ELR (cell line): ENCODE data around the gene STAC3.
"Not testable (repeated sequence)": the region's sequence is repeated elsewhere in the genome, so short reads cannot be mapped to it uniquely, and the experiment has no call there.

Experiments
- DNase-seq: peaks from one replicate; pipeline ENCODE4 v3.0.0-alpha.2; 2015; ENCODE audit warnings: low read depth

Gene STAC3

DNA sequence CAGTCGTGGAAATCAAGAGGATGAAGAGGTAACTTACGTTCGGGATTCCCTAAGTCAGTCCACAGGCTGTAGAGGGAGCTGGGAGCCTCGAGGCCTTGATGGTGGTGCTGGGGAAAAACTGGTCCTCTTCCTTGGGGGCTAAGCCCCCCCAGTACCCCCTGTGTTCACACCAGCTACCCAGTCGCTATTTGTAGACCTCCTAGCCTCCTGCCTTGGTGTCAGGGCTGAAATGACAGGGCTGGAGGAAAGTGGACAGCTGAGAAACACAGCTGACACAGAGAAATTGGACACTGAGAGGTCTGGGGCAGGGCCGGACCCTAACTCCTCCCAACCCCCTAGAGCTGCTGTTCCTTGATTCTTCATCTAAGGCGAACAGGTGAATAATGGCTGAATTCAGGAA lies at the start of gene STAC3:
TSS of gene STAC3 (minus strand) at position 232 of the 400 bp plus-strand sequence. CDS start 1,551 bp downstream, outside the sequence.
- DNase-seq = no peak

DNA sequence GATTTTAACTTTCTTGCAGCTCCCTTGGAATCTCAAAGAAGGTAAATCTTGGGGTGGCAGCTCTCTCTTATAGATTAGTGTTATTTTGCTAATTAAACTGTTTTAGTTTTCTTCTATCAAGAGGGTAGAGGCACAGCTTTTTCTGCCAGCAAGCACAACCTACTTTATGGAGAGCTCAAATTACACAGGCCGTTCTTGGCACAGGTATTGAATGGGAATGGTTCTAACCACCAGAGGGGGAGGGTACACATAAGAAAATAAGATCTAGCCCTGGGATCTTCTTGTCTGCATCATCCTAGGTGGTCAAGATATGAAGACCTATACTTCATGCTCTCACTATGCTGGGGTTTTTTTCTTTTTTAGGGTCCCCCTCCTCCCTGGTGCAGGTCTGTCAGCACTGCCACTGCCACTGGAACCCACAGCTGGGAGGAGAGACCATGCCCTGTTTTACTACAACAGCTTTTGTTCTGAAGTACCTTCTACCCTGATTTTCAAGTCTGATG lies 48.6 kb upstream of the STAC3 start:
- DNase-seq = no peak

DNA sequence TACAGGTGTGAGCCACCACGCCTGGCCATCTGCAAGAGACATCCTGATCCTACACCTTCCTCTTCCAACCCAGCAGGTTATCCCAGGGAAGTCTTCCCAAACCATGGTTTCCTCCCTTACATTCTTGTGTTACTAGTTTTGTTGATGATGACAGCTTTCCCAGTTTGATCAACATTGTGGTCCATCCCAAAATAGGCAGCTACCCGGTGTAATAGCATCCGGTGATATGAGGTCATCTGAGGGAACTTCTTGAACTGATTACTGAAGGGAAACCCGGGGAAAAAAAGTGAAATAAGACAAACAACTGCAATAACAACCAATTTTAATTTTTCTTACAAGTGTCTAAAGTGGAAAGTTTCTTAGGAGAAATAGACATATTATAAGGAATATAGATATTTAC lies 45.3 kb upstream of the STAC3 start:
- DNase-seq = no peak

DNA sequence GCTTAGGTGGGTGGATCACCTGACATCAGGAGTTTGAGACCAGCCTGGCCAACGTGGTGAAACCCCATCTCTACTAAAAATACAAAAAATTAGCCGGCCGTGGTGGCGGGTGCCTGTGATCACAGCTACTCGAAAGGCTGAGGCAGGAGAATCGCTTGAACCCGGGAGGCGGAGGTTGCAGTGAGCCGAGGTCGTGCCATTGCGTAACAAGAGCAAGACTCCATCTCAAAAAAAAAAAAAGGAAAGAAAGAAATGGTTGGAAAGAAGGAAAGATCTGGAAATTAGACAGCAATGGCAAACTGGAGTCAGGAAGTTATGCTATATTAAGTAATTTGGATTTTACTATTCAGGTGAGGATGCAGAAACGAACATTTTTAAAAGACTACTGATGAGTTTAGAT lies 31.1 kb upstream of the STAC3 start:
- not testable (repeated sequence) for DNase-seq

DNA sequence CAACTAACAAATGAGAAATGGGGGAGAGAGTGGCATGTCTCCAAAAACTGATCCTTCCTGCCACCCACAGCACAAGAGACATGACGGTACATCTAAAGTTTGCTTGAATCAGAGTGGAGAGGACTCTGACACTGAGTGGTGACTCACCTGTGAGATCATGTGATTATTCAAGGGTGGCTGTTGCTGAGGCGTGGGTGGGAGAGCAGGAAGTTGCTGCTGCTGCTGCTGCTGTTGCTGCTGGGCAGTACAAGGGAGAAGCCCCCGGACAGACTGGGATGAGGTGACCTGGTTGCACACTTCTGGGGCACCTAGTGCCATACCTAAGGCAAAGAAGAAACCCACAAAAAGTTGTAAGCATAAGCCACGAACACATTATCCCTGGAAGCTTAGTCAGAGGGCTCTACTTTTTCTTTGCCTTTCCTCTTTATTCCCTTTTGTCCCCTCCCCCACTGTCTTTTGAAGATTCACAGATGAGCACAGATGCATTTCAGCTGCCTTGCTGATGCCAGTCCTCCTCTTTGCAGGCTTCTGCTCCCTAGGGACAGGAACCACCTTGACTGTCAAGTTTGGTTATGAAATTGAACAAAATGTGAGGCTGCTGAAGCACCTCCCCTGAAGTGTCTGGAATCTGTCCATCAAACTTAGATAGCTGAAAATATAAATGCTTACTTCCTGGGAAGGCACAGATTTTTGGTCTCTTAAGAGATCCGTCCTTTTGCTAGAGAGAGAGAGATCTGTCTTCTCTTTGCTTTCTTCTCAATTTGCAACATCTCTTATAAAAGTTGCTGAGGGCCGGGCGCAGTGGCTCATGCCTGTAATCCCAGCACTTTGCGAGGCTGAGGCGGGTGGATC lies 29.4 kb upstream of the STAC3 start:
- peak; percentile 95 for DNase-seq

DNA sequence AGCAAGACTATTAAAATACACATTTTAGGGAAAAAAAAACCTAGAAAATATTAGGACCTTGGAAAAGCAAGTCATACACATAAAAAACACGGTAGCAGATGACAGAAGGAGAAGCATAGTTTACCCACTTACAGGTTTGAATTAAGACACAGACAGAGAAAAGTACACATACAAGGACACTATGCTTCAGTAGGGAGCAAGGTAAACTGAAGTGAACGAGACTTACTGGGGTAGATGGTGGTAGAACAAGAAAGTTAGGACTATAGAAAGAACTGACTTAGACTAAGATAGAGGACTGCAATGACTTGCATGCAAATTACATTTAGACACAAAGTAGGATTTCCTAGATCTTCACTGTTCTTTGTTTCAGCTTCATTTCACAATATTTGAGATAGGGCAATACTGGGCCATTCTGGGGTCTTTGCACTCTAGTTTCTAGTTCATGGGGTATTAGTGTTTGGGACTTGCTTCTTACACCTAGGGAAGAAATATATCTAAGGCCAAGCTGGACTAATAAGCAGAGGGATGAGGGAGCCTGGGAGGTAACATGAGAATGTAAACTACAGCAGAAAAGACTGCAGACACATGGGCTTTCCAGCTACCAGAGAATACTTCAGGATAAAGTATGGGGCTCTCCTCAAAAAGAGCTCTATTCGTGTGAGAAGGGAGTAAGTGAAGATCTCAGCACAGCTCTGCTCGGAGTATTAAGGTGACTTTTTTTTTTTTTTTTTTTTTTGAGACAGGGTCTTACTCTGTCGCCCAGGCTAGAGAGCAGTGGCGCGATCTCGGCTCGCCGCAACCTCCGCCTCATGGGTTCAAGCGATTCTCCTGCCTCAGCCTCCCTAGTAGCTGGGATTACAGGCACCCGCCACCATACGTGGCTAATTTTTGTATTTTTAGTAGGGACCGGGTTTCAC lies 27.7 kb upstream of the STAC3 start:
- no peak for DNase-seq

DNA sequence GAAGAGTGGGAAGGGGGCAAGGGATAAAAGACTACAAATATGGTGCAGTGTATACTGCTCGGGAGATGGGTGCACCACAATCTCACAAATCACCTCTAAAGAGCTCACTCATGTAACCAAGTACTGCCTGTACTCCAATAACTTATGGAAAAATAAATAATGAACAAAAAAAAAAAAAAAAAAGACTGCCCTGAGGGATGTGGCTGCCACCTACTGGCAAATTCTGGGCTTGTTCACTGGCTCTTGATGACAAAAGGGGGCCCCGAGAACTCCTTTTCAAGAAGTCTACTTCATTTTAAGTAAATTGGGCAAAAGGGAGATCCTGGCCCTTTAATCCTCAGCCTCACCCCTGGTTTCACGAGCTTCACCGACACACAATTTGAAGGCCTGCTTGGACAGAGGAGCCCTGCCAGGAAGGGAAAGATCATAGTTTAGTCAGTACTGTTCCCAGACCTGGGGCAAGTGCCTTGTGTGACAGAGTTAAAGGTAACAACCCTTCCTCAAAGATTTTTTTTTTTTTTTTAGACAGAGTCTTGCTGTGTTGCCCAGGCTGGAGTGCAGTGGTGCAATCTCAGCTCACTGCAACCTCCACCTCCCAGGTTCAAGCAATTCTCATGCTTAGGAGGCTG lies 26.1 kb upstream of the STAC3 start:
- DNase-seq = peak; percentile 59

DNA sequence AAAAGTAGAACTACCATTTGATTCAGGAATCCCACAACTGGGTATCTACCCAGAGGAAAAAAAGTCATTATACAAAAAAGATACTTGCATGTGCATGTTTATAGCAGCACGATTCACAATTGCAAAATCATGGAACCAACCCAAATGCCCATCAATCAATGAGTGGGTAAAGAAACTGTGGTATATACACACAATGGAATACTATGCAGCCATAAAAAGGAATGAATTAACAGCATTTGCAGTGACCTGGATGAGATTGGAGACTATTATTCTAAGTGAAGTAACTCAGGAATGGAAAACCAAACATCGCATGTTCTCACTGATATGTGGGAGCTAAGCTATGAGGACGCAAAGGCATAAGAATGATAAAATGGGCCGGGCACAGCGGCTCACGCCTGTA lies 25.2 kb upstream of the STAC3 start:
- not testable (repeated sequence) for DNase-seq

DNA sequence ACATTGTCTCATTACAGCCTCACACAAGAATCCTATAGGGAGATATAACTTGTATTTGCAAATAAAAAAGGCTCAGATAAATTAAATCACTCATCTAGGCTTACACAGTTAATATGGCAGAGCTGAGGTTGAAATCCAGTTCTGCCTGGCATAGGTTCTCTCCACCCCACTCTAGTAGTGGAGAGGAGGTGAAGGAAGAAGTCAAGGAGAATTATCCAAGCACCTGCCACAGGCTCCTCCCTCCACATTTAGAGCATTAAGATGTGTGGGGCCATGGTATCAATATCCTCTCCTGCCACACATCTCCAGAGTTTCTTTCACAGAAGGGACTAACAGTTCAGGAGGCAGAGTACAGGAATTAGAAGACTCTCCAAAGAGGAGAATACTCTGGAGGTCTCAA lies 22.5 kb upstream of the STAC3 start:
- no peak for DNase-seq

DNA sequence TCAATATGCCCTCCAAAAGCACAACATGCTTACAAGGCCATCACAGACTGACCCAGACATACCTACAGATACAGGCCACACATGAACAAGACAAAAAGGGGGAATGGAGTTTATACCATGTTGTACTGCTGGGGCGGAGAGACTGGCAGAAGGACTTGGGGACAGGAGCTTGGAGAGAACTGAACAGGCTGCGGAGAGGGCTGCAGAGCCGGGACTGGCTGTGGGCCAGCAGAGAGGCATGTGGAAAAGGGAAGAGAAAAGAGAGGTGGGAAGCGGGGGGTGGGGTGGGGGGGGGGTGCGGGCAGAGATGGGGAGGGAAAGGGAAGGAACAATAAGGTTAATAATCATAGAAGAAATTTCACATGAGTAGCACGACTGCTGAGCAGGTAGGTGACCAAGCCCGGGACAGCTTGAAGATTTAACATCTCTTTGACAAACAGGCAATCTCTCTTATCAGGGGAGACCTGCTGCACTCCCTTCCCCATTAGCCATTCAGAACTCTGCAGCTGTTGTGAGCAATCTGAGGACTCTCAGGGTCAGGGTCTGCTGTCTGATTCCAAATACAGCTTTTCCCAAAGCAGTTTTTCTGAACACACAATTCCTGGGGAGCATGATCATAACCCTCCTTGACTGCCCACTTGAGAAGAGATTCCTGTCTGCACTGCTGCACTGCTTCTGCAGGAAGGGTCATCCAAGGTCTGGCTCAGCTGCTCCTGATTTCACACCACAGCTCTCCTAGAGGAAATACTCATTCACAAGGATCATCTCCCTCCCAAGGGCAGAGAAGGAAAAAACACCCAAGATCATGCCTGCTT lies 21.6 kb upstream of the STAC3 start:
- peak; percentile 20 for DNase-seq

DNA sequence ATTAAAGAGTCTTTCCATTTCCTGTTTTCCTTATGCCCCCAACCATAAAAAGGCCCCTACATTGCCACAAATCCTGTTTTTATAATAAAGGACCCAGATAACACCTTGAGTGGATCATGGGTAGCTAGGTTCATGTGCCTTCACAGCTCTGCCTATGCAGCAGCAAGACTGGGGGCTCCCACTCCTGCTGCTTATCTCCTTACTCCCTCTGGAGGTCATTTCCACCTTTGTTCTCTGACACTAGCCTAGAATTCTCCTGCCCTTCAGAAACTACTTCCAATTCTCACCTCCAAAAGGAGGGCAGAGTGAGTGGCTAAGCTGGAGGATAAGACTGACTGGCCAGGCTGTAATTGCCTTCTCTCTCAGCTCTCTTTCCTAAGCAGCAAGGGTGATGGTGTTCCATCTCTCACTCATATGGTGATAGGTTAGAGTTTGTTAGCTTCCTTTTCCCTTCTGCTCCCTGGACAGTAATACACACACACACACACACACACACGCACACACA lies 20.0 kb upstream of the STAC3 start:
- no peak for DNase-seq

DNA sequence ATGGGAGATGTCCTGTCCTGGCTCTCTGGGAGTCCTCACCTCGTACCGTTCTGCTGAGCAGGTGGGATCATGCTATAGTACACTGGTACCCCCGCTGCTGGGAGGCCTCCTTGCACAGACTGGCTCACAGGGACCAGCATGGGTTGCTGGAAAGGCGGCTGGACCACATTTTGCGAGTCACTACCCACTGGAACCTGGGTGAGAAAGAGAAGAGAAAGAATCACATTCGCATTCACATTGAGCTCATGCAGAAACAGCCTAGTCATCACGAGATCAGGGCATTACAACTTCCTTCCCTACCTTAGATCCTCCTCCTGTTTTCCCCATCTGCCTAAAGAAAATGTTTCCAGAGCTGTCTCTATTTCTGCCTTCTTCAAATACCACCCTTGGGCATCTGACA lies 17.3 kb upstream of the STAC3 start:
- DNase-seq = peak; percentile 45

DNA sequence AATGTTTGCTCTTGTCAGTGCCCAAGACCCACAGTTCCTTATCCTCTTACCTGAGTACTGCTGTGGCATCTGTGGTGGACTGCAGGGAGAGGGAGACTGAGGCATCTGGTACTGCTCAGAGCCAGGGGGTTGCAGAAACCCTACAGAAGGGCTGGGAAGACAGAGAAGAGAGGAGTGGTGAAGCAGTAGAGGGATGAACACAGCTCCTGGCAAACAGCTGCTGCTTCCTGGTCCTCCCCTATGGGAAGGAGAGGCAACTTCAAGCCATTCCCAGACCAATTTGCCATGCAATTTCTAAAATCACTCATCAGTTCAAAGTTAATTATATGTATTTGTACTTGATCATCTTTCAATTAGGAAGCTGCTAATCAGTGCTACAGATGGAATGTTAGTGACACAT lies 15.7 kb upstream of the STAC3 start:
- no peak for DNase-seq

DNA sequence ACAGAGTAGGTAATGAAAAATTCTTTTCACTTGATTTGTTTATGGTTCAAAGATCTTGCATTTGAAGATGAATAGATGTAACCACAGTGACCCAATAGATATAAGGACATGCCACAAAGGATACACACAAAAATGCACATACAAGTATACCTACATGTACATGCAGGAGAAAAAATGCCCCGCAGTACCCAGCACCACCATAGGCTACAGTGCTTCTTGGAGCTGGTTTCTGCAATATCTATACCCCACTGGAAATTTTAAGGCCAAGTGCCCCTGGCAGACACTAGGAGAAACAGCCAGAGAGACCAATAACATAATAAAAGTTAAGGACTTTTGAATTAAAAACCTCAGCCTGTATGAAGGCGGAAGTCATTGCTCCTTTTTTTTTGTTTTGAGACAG lies 12.1 kb upstream of the STAC3 start:
- no peak for DNase-seq

DNA sequence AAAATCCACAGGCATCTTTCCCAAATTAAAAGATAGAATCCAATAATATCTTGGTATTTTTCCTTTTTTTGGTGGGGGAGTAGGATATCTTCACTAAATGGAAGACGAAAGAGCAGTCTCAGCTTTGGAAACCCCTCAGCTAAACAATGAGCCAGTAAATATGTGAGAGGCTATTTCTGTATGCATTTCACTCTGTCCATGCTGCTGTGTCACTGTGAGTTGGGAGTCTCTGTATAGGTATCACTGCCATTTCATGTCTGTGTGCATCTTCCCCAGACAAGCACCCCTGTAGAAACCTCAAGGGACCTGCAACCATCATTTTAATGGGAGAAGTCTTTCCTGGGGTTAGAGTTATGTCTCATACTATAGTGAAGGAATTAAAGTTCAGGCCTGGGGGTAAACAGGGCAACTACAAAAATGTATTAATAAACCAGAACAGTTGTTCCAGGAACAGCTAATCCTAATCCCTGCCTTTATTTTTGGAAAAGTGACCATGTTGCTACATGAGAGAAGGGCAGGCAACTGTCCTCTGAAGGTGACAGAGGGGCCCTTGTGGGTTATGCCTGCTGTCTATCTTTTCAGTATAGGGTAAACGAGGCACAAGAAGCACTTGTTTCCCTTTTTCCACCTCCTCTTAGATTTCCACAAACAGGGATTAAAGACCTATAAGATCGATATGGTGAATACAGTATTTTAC lies 11.3 kb upstream of the STAC3 start:
- no peak for DNase-seq

DNA sequence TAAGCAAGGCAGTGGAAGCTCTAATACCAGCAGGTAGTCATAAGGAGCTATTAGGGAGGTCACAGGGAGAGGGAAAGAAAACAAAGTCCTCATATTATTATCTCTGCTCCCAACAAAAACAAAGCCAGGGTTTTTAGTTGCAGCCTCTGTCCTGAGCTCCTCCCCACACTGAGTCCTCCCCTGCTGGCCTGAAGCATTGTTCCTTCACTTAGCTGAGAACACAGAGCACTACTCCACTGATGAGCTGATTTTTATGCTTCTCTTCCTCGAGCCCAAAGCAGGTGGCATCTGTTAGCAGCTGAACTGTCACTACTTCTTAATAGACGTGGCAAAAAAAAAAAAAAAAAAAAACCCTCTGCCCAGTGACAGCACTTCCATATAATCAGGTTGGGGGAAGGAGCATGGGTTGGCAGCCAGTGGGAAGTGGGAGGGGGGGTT lies 10.5 kb upstream of the STAC3 start:
- no peak for DNase-seq

DNA sequence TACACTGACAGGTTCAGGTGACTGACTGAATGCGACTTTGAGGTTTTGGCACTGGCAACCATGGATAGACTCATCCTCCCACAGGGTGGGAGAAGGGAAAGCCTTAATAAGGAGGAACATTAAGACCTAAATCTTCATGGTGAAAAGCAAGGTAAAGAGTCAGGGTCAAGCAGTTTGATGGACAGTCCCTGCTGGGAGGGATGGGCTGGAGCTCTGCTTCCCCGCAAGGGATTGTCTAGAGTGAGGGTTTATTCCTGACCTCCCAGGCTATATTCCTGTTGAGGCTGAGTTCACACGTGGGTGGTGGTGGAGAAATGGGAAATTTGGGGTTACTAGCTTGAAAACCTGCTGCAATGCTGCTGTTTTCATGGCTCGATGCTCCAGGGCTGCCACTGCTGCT lies 9.4 kb upstream of the STAC3 start:
- no peak for DNase-seq

DNA sequence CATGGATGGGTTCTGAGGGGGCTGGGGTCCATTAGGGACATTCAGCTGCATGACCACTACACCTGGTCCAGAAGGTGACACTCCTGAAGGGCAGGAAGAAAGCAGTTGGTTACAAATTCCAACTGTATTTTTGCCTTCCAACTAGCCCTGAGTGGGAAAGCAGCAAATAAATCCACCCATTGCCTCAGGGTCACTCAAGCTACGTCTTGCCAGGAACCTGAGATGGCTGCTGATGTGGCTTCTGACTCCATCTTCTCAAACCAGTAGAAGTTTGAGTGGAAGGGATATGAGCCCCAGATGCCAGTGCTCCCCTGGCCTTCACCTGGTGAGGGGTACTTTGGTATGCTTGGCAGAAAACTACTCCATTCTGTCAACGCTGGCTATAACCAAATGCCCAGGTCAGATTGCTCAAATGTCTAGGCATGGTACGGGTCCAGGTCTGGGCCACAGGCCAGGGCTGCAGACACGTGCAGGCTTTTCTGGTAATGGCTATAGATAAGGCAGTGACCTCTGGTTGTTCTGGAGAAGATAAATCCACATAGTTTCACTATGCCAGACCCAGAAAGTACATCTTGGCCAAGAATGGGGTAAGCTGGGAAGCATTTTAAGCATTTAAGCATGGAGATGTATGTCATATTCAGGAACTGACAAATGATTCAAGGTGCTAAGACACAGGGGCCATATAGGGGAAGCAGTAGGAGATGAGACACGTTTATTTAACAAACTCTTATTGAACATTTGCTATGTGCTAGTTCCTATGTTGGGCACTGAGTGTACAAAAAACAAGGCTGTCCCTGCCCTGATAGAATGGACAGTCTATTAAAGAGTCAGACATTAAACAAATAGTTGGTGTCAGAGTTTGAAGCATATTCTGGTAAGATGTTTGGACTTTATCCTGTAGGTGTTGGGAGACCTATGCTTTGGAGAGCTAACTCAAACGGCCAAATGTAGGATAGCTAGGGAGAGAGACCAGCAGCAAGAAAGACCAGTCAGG lies 8.3 kb upstream of the STAC3 start:
- DNase-seq = no peak

DNA sequence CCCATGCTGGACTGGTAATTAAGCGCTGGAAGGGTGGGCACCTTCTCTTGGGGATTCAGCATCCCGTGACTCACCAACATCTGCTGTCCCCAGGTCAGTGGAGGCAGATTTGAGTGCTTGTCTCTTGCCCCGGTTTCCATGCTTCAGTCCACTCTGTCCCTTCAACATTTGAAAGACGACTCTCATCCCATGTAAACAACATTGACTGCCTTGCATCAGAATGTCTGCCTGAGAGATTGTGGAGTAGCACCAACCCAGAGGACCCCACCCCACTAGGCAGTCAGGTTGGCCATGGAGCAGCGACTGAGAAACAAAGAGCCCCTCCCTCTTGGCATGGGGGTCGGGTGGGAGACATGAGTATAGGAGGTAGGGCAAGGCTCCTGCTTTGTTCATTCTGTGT lies 4.9 kb upstream of the STAC3 start:
- no peak for DNase-seq
